K562 (cell line): ENCODE data around the gene ZNF324B. TPM values are rescaled to one million over a fixed set of nuclear protein-coding genes. Genes with fewer than 3 reads are reported as not detected.

Experiments
- ATAC-seq: fragments of 200-7000 bp; cut with Tn5 transposase; 3 replicates; pipeline ENCODE4 v1.9.1; 2020; ENCODE audit warnings: moderate library complexity
- BruUV-seq: library from RNA; stranded (reverse); fragments of 400-500 nt; replicated peaks from 2 replicates; lab custom pipeline; 2021; lab: Mats Ljungman, UMichigan
- CTCF ChIA-PET: fragments of 300-600 bp; formaldehyde crosslinking; extraction: SDS; loops from one replicate; lab custom pipeline; 2021; ENCODE audit warnings: low intra/inter-chr PET ratio; lab: Yijun Ruan, JAX
- POLR2A ChIA-PET: fragments of 300-600, 350-650 bp; sonication (Branson Sonifier 250); formaldehyde crosslinking; extraction: SDS; loops from one replicate; lab custom pipeline; 2021; ENCODE audit warnings: antibody characterized with exemption, inconsistent platforms; lab: Yijun Ruan, JAX
- DNase-seq, 4 experiments: peaks; one replicate each; pipeline versions ENCODE4 v3.0.0 to v3.0.0-alpha.2; 2011 to 2018; ENCODE audit warnings: low spot score in 3 of 4, mixed read lengths in 3 of 4; ENCODE audit errors: extremely low read depth in 1 of 4
- FAIRE-seq: peaks from 2 replicates; lab custom pipeline; 2011; peaks lifted over from hg19 to GRCh38; lab: Jason Lieb, UNC
- H2AFZ ChIP-seq: 2 replicates; pipeline ENCODE4 v1.6.0; 2011; ENCODE audit warnings: low read depth, low read length, control low read depth, inconsistent platforms
- H3K27ac ChIP-seq: fragments of 200-600 bp; 3 replicates; pipeline ENCODE4 v1.8.0; 2011; ENCODE audit warnings: low read depth, mild to moderate bottlenecking, control low read depth, inconsistent platforms, low read length, moderate library complexity, mixed read lengths; ENCODE audit errors: extremely low read depth
- H3K27me3 ChIP-seq, 2 experiments: fragments of 300-600 bp in 1 of 2; 2 replicates in 1 of 2; 3 replicates in 1 of 2; pipeline versions ENCODE4 v1.6.0 to v1.8.0; 2011; ENCODE audit warnings: inconsistent platforms in 2 of 2, low read length in 2 of 2, mild to moderate bottlenecking in 1 of 2, mixed read lengths in 1 of 2, moderate library complexity in 1 of 2; ENCODE audit not compliant: control insufficient read depth in 2 of 2, insufficient read depth in 2 of 2
- H3K36me3 ChIP-seq: fragments of 300-600 bp; 3 replicates; pipeline ENCODE4 v1.8.0; 2011; ENCODE audit warnings: mild to moderate bottlenecking, low read length, inconsistent platforms; ENCODE audit not compliant: control insufficient read depth, insufficient read depth
- H3K4me1 ChIP-seq, 2 experiments: fragments of 200-600 bp in 1 of 2; replicated peaks in 1 of 2; 2 replicates in 1 of 2; 3 replicates in 1 of 2; pipeline versions ENCODE4 v1.5.1 to v1.8.0; 2011; ENCODE audit warnings: inconsistent platforms in 2 of 2, low read length in 2 of 2, mild to moderate bottlenecking in 1 of 2, mixed read lengths in 1 of 2, moderate library complexity in 1 of 2; ENCODE audit not compliant: control insufficient read depth in 2 of 2, insufficient read depth in 2 of 2
- H3K4me2 ChIP-seq: 2 replicates; pipeline ENCODE4 v1.6.1; 2011; ENCODE audit warnings: low read length, control low read depth, inconsistent platforms, mixed read lengths; ENCODE audit not compliant: insufficient read depth
- H3K4me3 ChIP-seq: fragments of 200-600 bp; sonication (generic), shearing (Covaris generic); 2 replicates; pipeline ENCODE4 v1.5.1; 2016; ENCODE audit warnings: control low read depth, inconsistent platforms
- H3K79me2 ChIP-seq: fragments of 200-600 bp; 3 replicates; pipeline ENCODE4 v1.8.0; 2011; ENCODE audit warnings: low read length, inconsistent platforms; ENCODE audit not compliant: control insufficient read depth, insufficient read depth
- H3K9ac ChIP-seq, 2 experiments: 2 replicates each; pipeline versions ENCODE4 v1.6.0 to v1.6.1; 2011; ENCODE audit warnings: low read depth in 2 of 2, low read length in 2 of 2, control low read depth in 1 of 2, inconsistent platforms in 1 of 2, mild to moderate bottlenecking in 1 of 2, mixed read lengths in 1 of 2; ENCODE audit not compliant: insufficient read depth in 1 of 2
- H3K9me1 ChIP-seq: one replicate; pipeline ENCODE4 v1.6.0; 2011; ENCODE audit warnings: inconsistent platforms, mild to moderate bottlenecking, low read length, moderate library complexity; ENCODE audit not compliant: control insufficient read depth, insufficient read depth
- H3K9me3 ChIP-seq: replicated peaks from 2 replicates; pipeline ENCODE4 v1.5.1; 2011; ENCODE audit warnings: low read depth, low read length, inconsistent platforms; ENCODE audit not compliant: control insufficient read depth, insufficient read depth
- H4K20me1 ChIP-seq: replicated peaks from 2 replicates; pipeline ENCODE4 v1.6.1; 2011; ENCODE audit warnings: low read length, inconsistent platforms, mixed read lengths; ENCODE audit not compliant: control insufficient read depth, insufficient read depth
- ADNP ChIP-seq: fragments of 200-800 bp; sonication (Bioruptor generic); IDR thresholded peaks from 2 replicates; pipeline ENCODE4 v1.6.1; 2016; ENCODE audit warnings: missing genetic modification characterization, missing compliant biosample characterization
- ARID2 ChIP-seq: fragments of 450-650 bp; IDR thresholded peaks from 2 replicates; pipeline ENCODE4 v1.6.1; 2017; ENCODE audit warnings: antibody characterized with exemption, mild to moderate bottlenecking
- KDM1A ChIP-seq, 2 experiments: fragments of 450-650 bp; IDR thresholded peaks; 2 replicates each; pipeline ENCODE4 v1.6.1; 2016; ENCODE audit warnings: mild to moderate bottlenecking in 2 of 2
- TAL1 ChIP-seq: fragments of 450-650 bp; IDR thresholded peaks from 2 replicates; pipeline ENCODE4 v1.6.1; 2016; ENCODE audit warnings: mild to moderate bottlenecking
- ZFP36 ChIP-seq: fragments of 150-350 bp; IDR thresholded peaks from 2 replicates; pipeline ENCODE4 v1.6.1; 2018; ENCODE audit warnings: low read length, low read depth; ENCODE audit not compliant: partially characterized antibody
- ZNF583 ChIP-seq: fragments of 250-450 bp; sonication (Bioruptor Pico); IDR thresholded peaks from 2 replicates; pipeline ENCODE4 v1.4.0; 2020
- WGBS: fragments of 100-300 bp; shearing (Covaris generic); methylation state at CpG from one replicate; pipeline ENCODE4 v1.1.6; 2016; ENCODE audit warnings: low coverage, mixed read lengths; ENCODE audit not compliant: insufficient coverage; ENCODE audit errors: missing lambda C conversion rate; 5-methylcytosine and 5-hydroxymethylcytosine counted together
- in situ Hi-C: fragments of 300-500 bp; cut with MboI; formaldehyde crosslinking; loops from 4 replicates; pipeline ENCODE4 v1.15.0; 2018; ENCODE audit warnings: inconsistent platforms, mixed read lengths
- intact Hi-C: fragments of 100-400 bp; cut with micrococcal nuclease; formaldehyde crosslinking; loops from 2 replicates; pipeline ENCODE4 v1.14.2; 2022
- polyA plus RNA-seq, 8 experiments: library from polyadenylated mRNA; depleted of rRNA in 4 of 8; stranded (reverse) in 5 of 8; unstranded in 3 of 8; fragments of >200 nt; fragmentation: Nextera tagmentation in 2 of 8; fragmentation: Illumina TruSeq in 1 of 8; extraction: Ambion mirVana in 2 of 8; extraction: Trizol in 1 of 8; gene quantifications; 2 replicates each; pipeline versions ENCODE4 v1.2.1 to v1.2.3, GENCODE V29; 2011 to 2014; ENCODE audit warnings: inconsistent platforms in 1 of 8, missing spikeins in 1 of 8
- total RNA-seq, 7 experiments: library from RNA; depleted of rRNA in 6 of 7; stranded (reverse); fragments of >200 nt in 6 of 7; fragmentation: Illumina TruSeq in 2 of 7; extraction: Trizol in 2 of 7; gene quantifications; 2 replicates each; pipeline versions ENCODE4 v1.2.1 to v1.2.3, GENCODE V29; 2011 to 2021; ENCODE audit warnings: low replicate concordance in 1 of 7
- TF ChIP-seq, protein P1 (sequence below), 2 experiments: fragments of 450-650 bp; formaldehyde crosslinking in 1 of 2; IDR thresholded peaks; 2 replicates each; pipeline versions ENCODE4 v1.4.0 to v1.6.1; 2014 to 2020; ENCODE audit warnings: mild to moderate bottlenecking in 2 of 2, borderline replicate concordance in 1 of 2, low read depth in 1 of 2
- TF ChIP-seq, protein P2 (sequence below): fragments of 250-450 bp; sonication (Bioruptor Pico); IDR thresholded peaks from 2 replicates; pipeline ENCODE4 v1.5.0; 2021
- TF ChIP-seq, protein P3 (sequence below), 2 experiments: fragments of 450-650 bp in 1 of 2; IDR thresholded peaks; 2 replicates each; pipeline ENCODE4 v1.6.1; 2011 to 2017; ENCODE audit warnings: low read depth in 2 of 2, antibody characterized with exemption in 1 of 2, borderline replicate concordance in 1 of 2, low read length in 1 of 2, mild to moderate bottlenecking in 1 of 2, mixed read lengths in 1 of 2; ENCODE audit not compliant: control insufficient read depth in 1 of 2

ZNF324B gene
- total and polyA plus RNA-seq, 9 of the 15 experiments (the other 6 are each of a cell fraction or from before 2014, with no cell fraction given): 0.20 to 13.5 (median 5.7) TPM

GRCh38 chr19:58466089-58466759 is 14.8 kb downstream of the ZNF324B start:
- Histone ChIP-seq H3K79me2 (peaks cover 26% of the 10 kb centered on the region), H3K27ac (no peak overlapping the region; the same call in 2 of the 3 replicates), H3K9me3 (no peaks in the 10 kb centered on the region), H3K9ac (peak overlapping the region; percentile 74 to 97), H3K4me3 (peak overlapping the region; percentile 71), H3K27me3 (no peaks in the 10 kb centered on the region), H3K36me3 (peaks cover 20% of the 10 kb centered on the region; the same call in 2 of the 3 replicates), H4K20me1 (no peaks in the 10 kb centered on the region), H2AFZ (peak overlapping the region; percentile 98), H3K4me1 (peaks cover 10 to 24% of the 10 kb centered on the region in 2 experiments; a peak in 4 of 5 replicates), H3K4me2 (peak overlapping the region; percentile 92), H3K9me1 (peaks cover 14% of the 10 kb centered on the region)
- no peak for DNase-seq
- ChIA-PET POLR2A (interaction anchor here (0.5 to 1.3 kb wide), 6 partner anchors 9 to 104 kb away, joined by 3 to 6 read pairs (median 4); partner anchors contain the start of genes ZNF324B, ZNF446 and ZNF497), CTCF (no interaction called here)
- peak; percentile 46 for ATAC-seq
- no TSS peak for BruUV-seq
- FAIRE-seq: no peak
- intact Hi-C loops (loop anchor here (5.0 kb wide), 1 partner anchor 59 kb away; the partner anchor contains the start of gene ZNF584), in situ Hi-C loops (no loop called here)
- 29% methylated on average over 18 of the region's 20 CpGs for WGBS
- TF ChIP-seq TAL1 (no peak), ARID2 (no peak), KDM1A (IDR thresholded peaks at IDR 0.05) (peak in 1 of 2 experiments; percentile 22; a peak in 1 of 4 replicates), ADNP (tag) (no peak), ZFP36 (peak; percentile 37), ZNF583 (CRISPR knock-in tag) (no peak)
- TF ChIP-seq, protein P1, sequence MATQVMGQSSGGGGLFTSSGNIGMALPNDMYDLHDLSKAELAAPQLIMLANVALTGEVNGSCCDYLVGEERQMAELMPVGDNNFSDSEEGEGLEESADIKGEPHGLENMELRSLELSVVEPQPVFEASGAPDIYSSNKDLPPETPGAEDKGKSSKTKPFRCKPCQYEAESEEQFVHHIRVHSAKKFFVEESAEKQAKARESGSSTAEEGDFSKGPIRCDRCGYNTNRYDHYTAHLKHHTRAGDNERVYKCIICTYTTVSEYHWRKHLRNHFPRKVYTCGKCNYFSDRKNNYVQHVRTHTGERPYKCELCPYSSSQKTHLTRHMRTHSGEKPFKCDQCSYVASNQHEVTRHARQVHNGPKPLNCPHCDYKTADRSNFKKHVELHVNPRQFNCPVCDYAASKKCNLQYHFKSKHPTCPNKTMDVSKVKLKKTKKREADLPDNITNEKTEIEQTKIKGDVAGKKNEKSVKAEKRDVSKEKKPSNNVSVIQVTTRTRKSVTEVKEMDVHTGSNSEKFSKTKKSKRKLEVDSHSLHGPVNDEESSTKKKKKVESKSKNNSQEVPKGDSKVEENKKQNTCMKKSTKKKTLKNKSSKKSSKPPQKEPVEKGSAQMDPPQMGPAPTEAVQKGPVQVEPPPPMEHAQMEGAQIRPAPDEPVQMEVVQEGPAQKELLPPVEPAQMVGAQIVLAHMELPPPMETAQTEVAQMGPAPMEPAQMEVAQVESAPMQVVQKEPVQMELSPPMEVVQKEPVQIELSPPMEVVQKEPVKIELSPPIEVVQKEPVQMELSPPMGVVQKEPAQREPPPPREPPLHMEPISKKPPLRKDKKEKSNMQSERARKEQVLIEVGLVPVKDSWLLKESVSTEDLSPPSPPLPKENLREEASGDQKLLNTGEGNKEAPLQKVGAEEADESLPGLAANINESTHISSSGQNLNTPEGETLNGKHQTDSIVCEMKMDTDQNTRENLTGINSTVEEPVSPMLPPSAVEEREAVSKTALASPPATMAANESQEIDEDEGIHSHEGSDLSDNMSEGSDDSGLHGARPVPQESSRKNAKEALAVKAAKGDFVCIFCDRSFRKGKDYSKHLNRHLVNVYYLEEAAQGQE (IDR thresholded peaks at IDR 0.05; ENCODE audit: borderline replicate concordance): no peak
- TF ChIP-seq, protein P1 (CRISPR knock-in tag; IDR thresholded peaks at IDR 0.05; ENCODE audit: low read depth): no peak
- TF ChIP-seq, protein P2, sequence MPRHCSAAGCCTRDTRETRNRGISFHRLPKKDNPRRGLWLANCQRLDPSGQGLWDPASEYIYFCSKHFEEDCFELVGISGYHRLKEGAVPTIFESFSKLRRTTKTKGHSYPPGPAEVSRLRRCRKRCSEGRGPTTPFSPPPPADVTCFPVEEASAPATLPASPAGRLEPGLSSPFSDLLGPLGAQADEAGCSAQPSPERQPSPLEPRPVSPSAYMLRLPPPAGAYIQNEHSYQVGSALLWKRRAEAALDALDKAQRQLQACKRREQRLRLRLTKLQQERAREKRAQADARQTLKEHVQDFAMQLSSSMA (CRISPR knock-in tag): no peak
- TF ChIP-seq, protein P3, sequence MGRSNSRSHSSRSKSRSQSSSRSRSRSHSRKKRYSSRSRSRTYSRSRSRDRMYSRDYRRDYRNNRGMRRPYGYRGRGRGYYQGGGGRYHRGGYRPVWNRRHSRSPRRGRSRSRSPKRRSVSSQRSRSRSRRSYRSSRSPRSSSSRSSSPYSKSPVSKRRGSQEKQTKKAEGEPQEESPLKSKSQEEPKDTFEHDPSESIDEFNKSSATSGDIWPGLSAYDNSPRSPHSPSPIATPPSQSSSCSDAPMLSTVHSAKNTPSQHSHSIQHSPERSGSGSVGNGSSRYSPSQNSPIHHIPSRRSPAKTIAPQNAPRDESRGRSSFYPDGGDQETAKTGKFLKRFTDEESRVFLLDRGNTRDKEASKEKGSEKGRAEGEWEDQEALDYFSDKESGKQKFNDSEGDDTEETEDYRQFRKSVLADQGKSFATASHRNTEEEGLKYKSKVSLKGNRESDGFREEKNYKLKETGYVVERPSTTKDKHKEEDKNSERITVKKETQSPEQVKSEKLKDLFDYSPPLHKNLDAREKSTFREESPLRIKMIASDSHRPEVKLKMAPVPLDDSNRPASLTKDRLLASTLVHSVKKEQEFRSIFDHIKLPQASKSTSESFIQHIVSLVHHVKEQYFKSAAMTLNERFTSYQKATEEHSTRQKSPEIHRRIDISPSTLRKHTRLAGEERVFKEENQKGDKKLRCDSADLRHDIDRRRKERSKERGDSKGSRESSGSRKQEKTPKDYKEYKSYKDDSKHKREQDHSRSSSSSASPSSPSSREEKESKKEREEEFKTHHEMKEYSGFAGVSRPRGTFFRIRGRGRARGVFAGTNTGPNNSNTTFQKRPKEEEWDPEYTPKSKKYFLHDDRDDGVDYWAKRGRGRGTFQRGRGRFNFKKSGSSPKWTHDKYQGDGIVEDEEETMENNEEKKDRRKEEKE (IDR thresholded peaks at IDR 0.05; ENCODE audit: borderline replicate concordance in 1 of 2, control insufficient read depth in 1 of 2, low read depth in 2 of 2, low read length in 1 of 2): no peak
